Activated naive CD4-positive, alpha-beta T cell treated with anti-CD3 and anti-CD28 coated beads, Interleukin-2, amount 10 ng/mL, durations not matched to agents 7 days and 5 days (primary cell): ENCODE results near the gene ANXA4.
"Not testable (repeated sequence)": the region's sequence is repeated elsewhere in the genome, so short reads cannot be mapped to it uniquely, and the experiment has no call there.

ENCODE experiments used
- CTCF ChIA-PET: fragments of 350-600 bp; sonication (Branson Sonifier 250); formaldehyde crosslinking; loops from one replicate; lab custom pipeline; 2021; ENCODE audit warnings: antibody characterized with exemption; lab: Charles Lee
- DNase-seq: peaks from one replicate; pipeline ENCODE4 v3.0.0-alpha.2; 2020
- H3K27ac Mint-ChIP-seq: one replicate; pipeline ENCODE4 v1.8.0; 2021; ENCODE audit warnings: mild to moderate bottlenecking, moderate library complexity, mixed read lengths
- H3K27me3 Mint-ChIP-seq: one replicate; pipeline ENCODE4 v1.8.0; 2021; ENCODE audit warnings: mild to moderate bottlenecking, mixed read lengths
- H3K36me3 Mint-ChIP-seq: one replicate; pipeline ENCODE4 v1.8.0; 2021; ENCODE audit warnings: mixed read lengths
- H3K4me1 Mint-ChIP-seq: one replicate; pipeline ENCODE4 v1.8.0; 2021; ENCODE audit warnings: mixed read lengths
- H3K4me3 Mint-ChIP-seq: one replicate; pipeline ENCODE4 v1.8.0; 2021; ENCODE audit warnings: mild to moderate bottlenecking, moderate library complexity, mixed read lengths
- H3K9me3 Mint-ChIP-seq: one replicate; pipeline ENCODE4 v1.8.0; 2021; ENCODE audit warnings: mixed read lengths

ANXA4 gene

DNA sequence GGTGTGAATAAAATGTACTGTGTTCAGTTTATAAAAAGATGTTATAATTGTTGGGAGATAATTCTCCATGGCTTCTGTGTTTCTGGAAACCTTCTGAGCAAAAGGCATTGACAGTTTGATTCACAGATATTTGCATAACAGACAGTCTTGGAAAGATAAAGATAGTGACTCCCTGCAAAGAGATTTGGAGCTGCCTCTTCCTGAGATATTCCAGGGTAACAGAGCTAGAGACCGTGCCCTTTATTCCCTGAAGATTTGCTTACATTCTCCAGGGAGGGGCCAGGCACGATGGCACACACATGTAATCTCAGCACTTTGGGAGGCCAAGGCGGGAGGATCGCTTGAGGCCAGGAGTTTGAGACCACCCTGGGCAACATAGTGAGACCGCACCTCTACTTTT is 12.2 kb upstream of the ANXA4 start:
- Mint-ChIP-seq H3K27me3 (peaks cover 3% of the 10 kb centered on the region), H3K4me1 (peaks cover 2% of the 10 kb centered on the region), H3K27ac (no peak overlapping the region), H3K36me3 (no peaks in the 10 kb centered on the region), H3K4me3 (no peak overlapping the region), H3K9me3 (no peaks in the 10 kb centered on the region)
- DNase-seq = no peak
- CTCF ChIA-PET = no interaction called here

DNA sequence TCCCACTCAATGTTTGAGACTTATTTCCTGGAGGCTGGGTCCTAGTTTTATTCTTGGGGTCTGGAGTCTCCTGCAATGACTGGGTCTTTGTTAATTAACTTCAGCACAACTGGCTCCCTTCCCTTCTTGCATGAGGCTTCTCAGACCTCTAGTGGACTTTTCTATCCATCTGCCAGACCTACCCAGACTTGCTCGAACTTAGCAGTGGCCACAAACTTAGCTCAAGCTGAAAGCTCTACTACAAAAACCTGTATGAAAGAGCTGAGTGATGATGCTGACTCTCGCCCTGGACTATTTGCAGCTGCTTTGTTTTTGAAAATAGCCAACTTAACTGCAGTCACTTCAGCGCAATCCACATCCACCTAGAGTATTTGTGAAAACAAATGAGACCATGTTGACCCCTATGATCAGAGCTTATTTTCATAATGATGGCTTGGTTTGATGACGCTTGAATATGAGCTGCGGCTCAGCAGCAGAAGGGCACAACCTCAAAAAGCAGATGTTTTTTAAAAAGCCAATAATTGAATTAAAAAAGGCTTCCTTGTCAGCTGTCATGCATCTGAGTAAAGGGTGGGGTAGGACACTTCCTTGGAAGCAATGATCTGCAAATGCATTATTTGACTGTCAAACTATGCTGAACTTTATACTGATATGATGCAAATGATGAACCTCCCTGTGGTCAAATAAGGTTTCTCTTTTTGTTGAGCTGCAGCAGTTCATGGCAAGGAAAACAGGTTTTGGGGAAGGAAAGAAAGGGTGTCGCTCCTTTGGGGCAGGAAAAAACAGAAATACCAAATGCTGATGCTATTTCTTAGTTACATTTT is 10.6 kb upstream of the ANXA4 start:
- no peak for DNase-seq
- no peak overlapping the region for H3K4me3 Mint-ChIP-seq
- H3K27me3 Mint-ChIP-seq = peaks cover 9% of the 10 kb centered on the region
- H3K27ac Mint-ChIP-seq = no peak overlapping the region
- H3K9me3 Mint-ChIP-seq = no peaks in the 10 kb centered on the region
- CTCF ChIA-PET = interaction anchor here (0.6 to 1.5 kb wide), 2 partner anchors 85 to 225 kb away, joined by 3 to 4 read pairs; no protein-coding TSS in a partner anchor
- H3K36me3 Mint-ChIP-seq = no peaks in the 10 kb centered on the region
- no peaks in the 10 kb centered on the region for H3K4me1 Mint-ChIP-seq

DNA sequence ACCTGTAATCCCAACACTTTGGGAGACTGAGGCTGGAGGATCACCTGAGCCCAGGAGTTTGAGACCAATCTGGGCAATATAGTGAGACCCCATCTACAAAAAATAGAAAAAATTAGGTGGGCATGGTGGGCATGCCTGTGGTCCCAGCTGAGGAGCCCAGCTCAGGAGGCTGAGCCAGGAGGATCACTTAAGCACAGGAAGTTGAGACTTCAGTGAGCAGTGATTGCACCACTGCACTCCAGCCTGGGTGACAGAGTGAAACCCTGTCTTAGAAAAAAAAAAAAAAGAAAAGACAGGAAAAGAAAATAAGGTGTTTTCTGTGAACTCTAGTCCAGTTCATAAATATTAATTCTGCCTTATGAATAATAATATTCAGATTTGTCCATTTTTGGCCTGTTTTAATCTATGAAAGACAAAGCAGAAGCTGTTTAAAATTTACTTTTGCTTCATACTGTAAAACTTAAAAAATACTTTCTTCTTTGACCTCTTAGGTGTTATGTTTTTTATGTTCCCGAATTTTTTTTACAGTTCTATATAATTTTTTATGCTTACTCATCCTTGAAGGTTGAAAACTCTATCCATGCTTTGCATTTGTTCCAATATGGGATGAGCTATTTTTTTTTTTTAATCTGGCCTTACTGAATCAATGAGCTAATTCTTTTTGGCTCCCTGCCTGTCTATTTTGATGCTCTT is 8.4 kb upstream of the ANXA4 start:
- Mint-ChIP-seq H3K27me3 (peaks cover 7% of the 10 kb centered on the region), H3K4me1 (no peaks in the 10 kb centered on the region), H3K27ac (no peak overlapping the region), H3K36me3 (no peaks in the 10 kb centered on the region), H3K4me3 (no peak overlapping the region), H3K9me3 (no peaks in the 10 kb centered on the region)
- no peak for DNase-seq
- CTCF ChIA-PET = interaction anchor here (1.0 to 1.4 kb wide), 4 partner anchors 9 to 83 kb away, joined by 3 to 16 read pairs (median 3); no protein-coding TSS in a partner anchor

GRCh38 chr2:69734035-69734611 is 7.8 kb upstream of the ANXA4 start:
- H3K9me3 Mint-ChIP-seq = no peaks in the 10 kb centered on the region
- no peaks in the 10 kb centered on the region for H3K4me1 Mint-ChIP-seq
- H3K36me3 Mint-ChIP-seq = no peaks in the 10 kb centered on the region
- H3K27ac Mint-ChIP-seq = no peak overlapping the region
- peaks cover 14% of the 10 kb centered on the region for H3K27me3 Mint-ChIP-seq
- CTCF ChIA-PET = interaction anchor here (1.0 to 1.4 kb wide), 4 partner anchors 9 to 83 kb away, joined by 3 to 16 read pairs (median 3); no protein-coding TSS in a partner anchor
- H3K4me3 Mint-ChIP-seq = no peak overlapping the region
- no peak for DNase-seq

DNA sequence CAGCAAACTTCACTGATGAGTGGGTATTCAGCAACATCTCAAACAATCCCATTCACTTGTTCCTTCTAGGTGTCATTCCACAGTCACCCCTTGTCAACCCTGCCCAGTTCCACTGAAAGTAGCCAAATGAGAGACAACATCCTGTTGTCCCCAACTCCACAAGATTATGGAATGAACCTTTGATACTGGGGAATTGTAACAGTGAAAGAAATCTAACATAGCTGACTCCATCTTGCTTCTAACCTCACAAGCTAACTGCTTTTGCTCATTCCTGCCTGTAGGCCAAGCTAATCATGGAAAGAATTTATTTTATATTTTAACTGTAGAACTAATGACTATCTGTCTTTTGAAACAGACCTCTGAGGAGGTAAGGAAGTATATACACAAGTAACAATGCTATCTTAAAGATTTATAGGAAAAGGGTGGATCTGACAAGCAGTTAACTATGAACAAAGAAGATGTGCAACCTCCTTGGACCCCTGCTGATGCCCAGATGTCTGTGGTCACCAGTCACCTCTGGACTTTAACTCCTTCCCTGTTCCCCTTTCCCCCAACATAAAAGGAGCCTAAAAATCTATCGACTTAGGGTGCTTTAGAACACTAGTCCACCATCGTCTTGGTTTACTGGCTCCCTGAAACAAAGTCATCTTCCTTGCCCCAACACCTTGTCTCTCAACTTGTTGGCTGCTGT is 6.9 kb upstream of the ANXA4 start:
- DNase-seq = no peak
- H3K4me1 Mint-ChIP-seq = no peaks in the 10 kb centered on the region
- H3K27me3 Mint-ChIP-seq = peaks cover 22% of the 10 kb centered on the region
- no peak overlapping the region for H3K4me3 Mint-ChIP-seq
- CTCF ChIA-PET = interaction anchor here (1.5 to 3.1 kb wide), 2 partner anchors 9 to 11 kb away, joined by 4 to 13 read pairs; no protein-coding TSS in a partner anchor
- no peaks in the 10 kb centered on the region for H3K36me3 Mint-ChIP-seq
- H3K9me3 Mint-ChIP-seq = no peaks in the 10 kb centered on the region
- no peak overlapping the region for H3K27ac Mint-ChIP-seq

DNA sequence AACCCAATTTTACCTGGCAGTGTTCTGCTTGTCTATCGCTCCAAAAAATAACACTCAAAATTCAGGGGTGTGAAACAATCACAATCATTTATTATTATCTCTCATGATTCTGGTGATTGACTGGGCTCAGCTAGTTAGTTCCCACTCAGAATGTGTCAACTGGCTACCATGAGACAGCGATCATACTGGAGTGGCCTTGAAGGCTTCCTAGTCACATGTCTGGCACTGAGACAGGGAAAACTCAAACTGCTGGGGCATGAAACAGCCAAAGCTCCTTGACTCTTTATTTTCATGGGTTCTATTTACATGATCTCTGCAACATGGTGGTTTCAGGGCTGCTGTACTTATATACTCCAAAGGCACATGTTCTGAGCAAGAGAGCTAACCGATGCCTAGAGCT is 6.2 kb upstream of the ANXA4 start:
- Mint-ChIP-seq H3K36me3 (no peaks in the 10 kb centered on the region), H3K4me1 (no peaks in the 10 kb centered on the region), H3K4me3 (no peak overlapping the region), H3K27ac (no peak overlapping the region), H3K27me3 (peaks cover 27% of the 10 kb centered on the region), H3K9me3 (no peaks in the 10 kb centered on the region)
- no peak for DNase-seq
- CTCF ChIA-PET = interaction anchor here (1.0 to 3.1 kb wide), 3 partner anchors 10 to 170 kb away, joined by 3 to 13 read pairs (median 4); no protein-coding TSS in a partner anchor

DNA sequence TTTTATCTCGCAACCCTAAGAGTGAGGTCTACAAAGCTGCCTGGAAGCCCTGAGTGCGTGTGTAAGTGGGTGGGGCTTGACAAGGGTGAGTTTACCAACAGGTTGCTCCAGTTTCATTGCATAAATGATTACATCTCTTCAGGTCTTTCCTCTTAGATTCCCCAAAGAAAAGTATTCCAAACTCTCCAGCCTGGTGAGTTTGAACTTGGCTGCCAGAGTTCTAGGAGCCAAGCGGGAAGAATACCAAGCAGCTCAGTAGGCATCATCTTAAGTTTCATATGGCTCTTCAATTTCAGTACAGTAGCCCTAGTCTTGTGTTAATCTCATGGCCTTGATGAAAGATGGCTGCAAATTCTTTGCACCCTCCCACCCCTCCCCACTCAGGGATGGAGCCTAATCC is 3.8 kb upstream of the ANXA4 start:
- H3K36me3 Mint-ChIP-seq, H3K4me3 Mint-ChIP-seq, H3K27ac Mint-ChIP-seq, H3K9me3 Mint-ChIP-seq, CTCF ChIA-PET, DNase-seq: not testable (repeated sequence)
- peaks cover 33% of the 10 kb centered on the region for H3K27me3 Mint-ChIP-seq
- peaks cover 14% of the 10 kb centered on the region for H3K4me1 Mint-ChIP-seq

GRCh38 chr2:69740502-69740951 is 1.4 kb upstream of the ANXA4 start:
- Mint-ChIP-seq H3K27ac (peak overlapping the region; percentile 58), H3K36me3 (peaks cover 7% of the 10 kb centered on the region), H3K4me3 (peak overlapping the region; percentile 97), H3K27me3 (peaks cover 30% of the 10 kb centered on the region), H3K9me3 (no peaks in the 10 kb centered on the region), H3K4me1 (peaks cover 27% of the 10 kb centered on the region)
- no peak for DNase-seq
- CTCF ChIA-PET = interaction anchor here (1.3 kb wide), 2 partner anchors 16 to 75 kb away, joined by 4 to 8 read pairs; no protein-coding TSS in a partner anchor

DNA sequence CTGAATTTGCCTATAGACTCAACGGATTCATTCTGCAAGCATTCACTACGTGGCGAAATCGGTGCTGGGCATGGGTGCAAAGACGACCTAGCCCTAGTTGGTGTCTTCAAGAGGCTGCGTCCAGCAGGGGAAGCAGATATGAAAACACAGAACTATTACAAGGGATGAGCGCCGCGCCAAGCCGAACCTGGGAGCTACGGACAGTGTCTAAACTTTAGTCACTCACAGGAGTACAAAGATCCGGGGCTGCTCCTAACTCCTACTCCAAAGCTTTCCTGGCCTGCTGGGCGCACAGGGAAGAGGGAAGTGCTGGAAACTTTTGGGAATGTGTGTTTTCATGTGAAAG is 732 bp upstream of the ANXA4 start:
- peak overlapping the region; percentile 75 for H3K27ac Mint-ChIP-seq
- H3K27me3 Mint-ChIP-seq = peaks cover 27% of the 10 kb centered on the region
- H3K36me3 Mint-ChIP-seq = peaks cover 7% of the 10 kb centered on the region
- CTCF ChIA-PET = interaction anchor here (1.3 to 1.7 kb wide), 3 partner anchors 16 to 75 kb away, joined by 4 to 8 read pairs (median 5); no protein-coding TSS in a partner anchor
- H3K9me3 Mint-ChIP-seq = no peaks in the 10 kb centered on the region
- peaks cover 27% of the 10 kb centered on the region for H3K4me1 Mint-ChIP-seq
- H3K4me3 Mint-ChIP-seq = peak overlapping the region; percentile 97
- peak; percentile 38 for DNase-seq

GRCh38 chr2:69742322-69742952 is 503 bp downstream of the ANXA4 start:
- DNase-seq = no peak
- peaks cover 27% of the 10 kb centered on the region for H3K27me3 Mint-ChIP-seq
- H3K4me1 Mint-ChIP-seq = peaks cover 27% of the 10 kb centered on the region
- no peak overlapping the region for H3K27ac Mint-ChIP-seq
- H3K9me3 Mint-ChIP-seq = no peaks in the 10 kb centered on the region
- H3K36me3 Mint-ChIP-seq = peaks cover 14% of the 10 kb centered on the region
- CTCF ChIA-PET = interaction anchor here (1.4 to 1.7 kb wide), 3 partner anchors 16 to 74 kb away, joined by 3 to 5 read pairs (median 4); no protein-coding TSS in a partner anchor
- H3K4me3 Mint-ChIP-seq = peak overlapping the region; percentile 97

DNA sequence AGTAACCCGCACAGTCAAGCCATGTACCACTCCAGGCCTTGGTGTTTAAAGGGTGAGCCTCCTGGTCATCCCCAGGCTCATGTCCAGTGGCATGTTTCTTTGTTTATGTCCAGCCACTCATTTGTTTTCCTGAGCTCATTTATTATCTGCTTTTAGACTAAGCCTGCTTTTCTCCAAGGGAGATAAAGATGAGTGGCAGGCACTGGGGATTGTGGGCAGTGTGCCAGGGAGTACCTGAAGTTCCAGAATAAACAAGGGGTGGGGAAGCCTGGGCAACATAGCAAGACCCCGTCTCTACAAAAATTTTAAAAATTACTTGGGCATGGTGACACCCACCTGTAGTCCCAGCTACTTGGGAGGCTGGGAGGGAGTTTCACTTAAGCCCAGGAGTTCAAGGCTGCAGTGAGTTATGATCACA is 1.9 kb downstream of the ANXA4 start:
- CTCF ChIA-PET = interaction anchor here (1.1 to 2.3 kb wide), 3 partner anchors 12 to 73 kb away, joined by 3 to 7 read pairs (median 4); no protein-coding TSS in a partner anchor
- Mint-ChIP-seq H3K4me3 (no peak overlapping the region), H3K4me1 (peaks cover 27% of the 10 kb centered on the region), H3K9me3 (no peaks in the 10 kb centered on the region), H3K27ac (no peak overlapping the region), H3K36me3 (peaks cover 15% of the 10 kb centered on the region), H3K27me3 (peaks cover 22% of the 10 kb centered on the region)
- no peak for DNase-seq

GRCh38 chr2:69744456-69744855 is 2.5 kb downstream of the ANXA4 start:
- no peaks in the 10 kb centered on the region for H3K9me3 Mint-ChIP-seq
- H3K27ac Mint-ChIP-seq = no peak overlapping the region
- H3K4me3 Mint-ChIP-seq = no peak overlapping the region
- DNase-seq = no peak
- peaks cover 18% of the 10 kb centered on the region for H3K36me3 Mint-ChIP-seq
- peaks cover 27% of the 10 kb centered on the region for H3K4me1 Mint-ChIP-seq
- peaks cover 16% of the 10 kb centered on the region for H3K27me3 Mint-ChIP-seq
- CTCF ChIA-PET = interaction anchor here (1.1 to 2.3 kb wide), 4 partner anchors 11 to 72 kb away, joined by 3 to 7 read pairs (median 4); no protein-coding TSS in a partner anchor

GRCh38 chr2:69745035-69745434 is 3.1 kb downstream of the ANXA4 start:
- DNase-seq = no peak
- Mint-ChIP-seq H3K4me3 (no peak overlapping the region), H3K27me3 (peaks cover 10% of the 10 kb centered on the region), H3K4me1 (peaks cover 27% of the 10 kb centered on the region), H3K27ac (no peak overlapping the region), H3K9me3 (no peaks in the 10 kb centered on the region), H3K36me3 (peaks cover 18% of the 10 kb centered on the region)
- CTCF ChIA-PET = interaction anchor here (1.2 to 2.3 kb wide), 2 partner anchors 20 to 65 kb away, joined by 3 to 7 read pairs; no protein-coding TSS in a partner anchor
